Smooth muscle cell (in vitro differentiated cells): Measurements from ENCODE around the gene USF1. TPM values are rescaled to one million over a fixed set of nuclear protein-coding genes. Genes with fewer than 3 reads are reported as not detected.

Experiments used
- DNase-seq: peaks from one replicate; lab custom pipeline; 2025; ENCODE audit not compliant: unreplicated experiment; lab: John Stamatoyannopoulos, UW
- H2AFZ ChIP-seq: fragments of 200-600 bp; sonication (generic); 2 replicates; pipeline ENCODE4 v1.6.0; 2016; ENCODE audit warnings: antibody characterized with exemption, low read depth, mild to moderate bottlenecking
- H3F3A ChIP-seq: fragments of 200-600 bp; sonication (generic); 2 replicates; pipeline ENCODE4 v1.6.0; 2017; ENCODE audit warnings: antibody characterized with exemption, low read depth
- H3K27ac ChIP-seq: fragments of 200-600 bp; sonication (generic); 2 replicates; pipeline ENCODE4 v1.5.1; 2016; ENCODE audit warnings: low read depth, mild to moderate bottlenecking
- H3K27me3 ChIP-seq: fragments of 200-600 bp; sonication (generic); 2 replicates; pipeline ENCODE4 v1.6.1; 2016; ENCODE audit warnings: low read depth, mild to moderate bottlenecking
- H3K36me3 ChIP-seq: fragments of 200-600 bp; sonication (generic); 2 replicates; pipeline ENCODE4 v1.5.1; 2016; ENCODE audit warnings: low read depth
- H3K4me1 ChIP-seq: fragments of 200-600 bp; sonication (generic); 2 replicates; pipeline ENCODE4 v1.5.1; 2016; ENCODE audit warnings: low read depth
- H3K4me2 ChIP-seq: fragments of 200-600 bp; sonication (generic); 2 replicates; pipeline ENCODE4 v1.6.0; 2016; ENCODE audit warnings: mild to moderate bottlenecking
- H3K4me3 ChIP-seq: fragments of 200-600 bp; sonication (generic); 2 replicates; pipeline ENCODE4 v1.5.1; 2016; ENCODE audit warnings: mild to moderate bottlenecking
- H3K79me2 ChIP-seq: fragments of 200-600 bp; sonication (generic); 2 replicates; pipeline ENCODE4 v1.6.0; 2016; ENCODE audit warnings: low read depth, mild to moderate bottlenecking
- H3K9ac ChIP-seq: fragments of 200-600 bp; sonication (generic); 2 replicates; pipeline ENCODE4 v1.6.0; 2016; ENCODE audit warnings: low read depth
- H3K9me3 ChIP-seq: fragments of 200-600 bp; sonication (generic); replicated peaks from 2 replicates; pipeline ENCODE4 v1.5.1; 2016; ENCODE audit warnings: low read depth
- H4K20me1 ChIP-seq: fragments of 200-600 bp; sonication (generic); 2 replicates; pipeline ENCODE4 v1.6.0; 2016; ENCODE audit warnings: low read depth
- WGBS: methylation state at CpG from one replicate; pipeline ENCODE4 v1.1.7; 2016; ENCODE audit warnings: low lambda C conversion rate; 5-methylcytosine and 5-hydroxymethylcytosine counted together
- polyA plus RNA-seq: library from polyadenylated mRNA; unstranded; fragments of >200 nt; fragmentation: Nextera tagmentation; extraction: Ambion mirVana; gene quantifications from 2 replicates; pipeline ENCODE4 v1.2.1, GENCODE V29; 2016
- total RNA-seq: library from RNA; depleted of rRNA; stranded (reverse); fragments of >200 nt; gene quantifications from 2 replicates; pipeline ENCODE4 v1.2.3, GENCODE V29; 2014
- TF ChIP-seq, protein P1 (sequence below): fragments of 200-600 bp; sonication (generic); IDR thresholded peaks from 2 replicates; pipeline ENCODE4 v1.5.1; 2017; ENCODE audit warnings: borderline replicate concordance, mild to moderate bottlenecking, antibody characterized with exemption; ENCODE audit not compliant: insufficient read depth, poor library complexity, severe bottlenecking

USF1 gene
- total and polyA plus RNA-seq, 2 experiments from 2014 or later = 20.0 to 47.0 TPM

DNA sequence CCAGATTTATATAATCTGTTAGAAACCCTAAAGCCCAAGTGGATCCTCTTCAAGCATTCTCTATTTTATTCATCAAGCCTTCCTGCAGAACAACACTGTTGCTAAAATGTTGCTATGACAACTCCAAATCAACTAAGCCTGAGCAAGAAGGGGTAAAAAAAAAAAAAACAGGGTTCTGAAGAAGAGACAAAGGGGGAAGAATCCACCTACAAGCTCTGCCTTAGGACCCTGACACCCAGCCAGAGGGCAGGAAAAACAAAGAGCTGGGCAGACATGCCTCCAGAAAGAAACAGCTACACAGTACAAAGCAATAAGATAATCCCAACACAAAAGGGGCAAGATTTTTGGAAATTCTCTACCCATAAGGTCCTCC lies 1.3 kb downstream of the USF1 start:
- Histone ChIP-seq H3K27ac (peak overlapping the region; percentile 94), H3K36me3 (no peaks in the 10 kb centered on the region), H4K20me1 (peaks cover 9% of the 10 kb centered on the region), H3F3A (no peaks in the 10 kb centered on the region), H3K4me1 (peaks cover 13% of the 10 kb centered on the region), H3K79me2 (peaks cover 13% of the 10 kb centered on the region), H3K4me2 (peak overlapping the region; percentile 86), H3K27me3 (no peaks in the 10 kb centered on the region), H3K9me3 (no peaks in the 10 kb centered on the region), H2AFZ (peak overlapping the region; percentile 8), H3K4me3 (peak overlapping the region; percentile 60), H3K9ac (peak overlapping the region; percentile 83)
- no peak for DNase-seq
- TF ChIP-seq, protein P1, sequence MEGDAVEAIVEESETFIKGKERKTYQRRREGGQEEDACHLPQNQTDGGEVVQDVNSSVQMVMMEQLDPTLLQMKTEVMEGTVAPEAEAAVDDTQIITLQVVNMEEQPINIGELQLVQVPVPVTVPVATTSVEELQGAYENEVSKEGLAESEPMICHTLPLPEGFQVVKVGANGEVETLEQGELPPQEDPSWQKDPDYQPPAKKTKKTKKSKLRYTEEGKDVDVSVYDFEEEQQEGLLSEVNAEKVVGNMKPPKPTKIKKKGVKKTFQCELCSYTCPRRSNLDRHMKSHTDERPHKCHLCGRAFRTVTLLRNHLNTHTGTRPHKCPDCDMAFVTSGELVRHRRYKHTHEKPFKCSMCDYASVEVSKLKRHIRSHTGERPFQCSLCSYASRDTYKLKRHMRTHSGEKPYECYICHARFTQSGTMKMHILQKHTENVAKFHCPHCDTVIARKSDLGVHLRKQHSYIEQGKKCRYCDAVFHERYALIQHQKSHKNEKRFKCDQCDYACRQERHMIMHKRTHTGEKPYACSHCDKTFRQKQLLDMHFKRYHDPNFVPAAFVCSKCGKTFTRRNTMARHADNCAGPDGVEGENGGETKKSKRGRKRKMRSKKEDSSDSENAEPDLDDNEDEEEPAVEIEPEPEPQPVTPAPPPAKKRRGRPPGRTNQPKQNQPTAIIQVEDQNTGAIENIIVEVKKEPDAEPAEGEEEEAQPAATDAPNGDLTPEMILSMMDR = no peak

DNA sequence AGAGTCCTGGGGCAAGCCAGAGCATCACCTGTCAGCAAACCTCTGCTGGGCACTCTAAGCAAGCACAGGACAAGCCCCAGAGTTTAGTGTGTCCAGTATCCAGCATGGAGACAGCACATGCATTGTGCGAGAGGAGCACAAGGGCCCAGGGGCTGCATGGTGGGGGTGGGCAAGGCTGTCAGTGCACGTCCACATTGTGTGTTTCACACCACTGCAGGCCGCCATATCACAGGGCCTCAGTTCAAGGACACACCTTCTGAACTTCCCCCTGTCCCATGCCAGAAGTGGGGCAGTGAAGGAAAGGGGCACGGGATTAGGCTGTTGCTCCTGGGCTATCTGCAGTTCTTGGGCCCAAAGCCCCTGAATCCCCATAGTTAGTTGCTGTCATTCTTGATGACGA lies 6.2 kb downstream of the USF1 start:
- Histone ChIP-seq H3K4me2 (no peak overlapping the region), H3K9me3 (no peaks in the 10 kb centered on the region), H3K36me3 (no peaks in the 10 kb centered on the region), H3K4me1 (peaks cover 17% of the 10 kb centered on the region), H3K4me3 (no peak overlapping the region), H3K27me3 (no peaks in the 10 kb centered on the region), H3K9ac (no peak overlapping the region), H3K27ac (no peak overlapping the region), H4K20me1 (peaks cover 6% of the 10 kb centered on the region), H3K79me2 (peaks cover 9% of the 10 kb centered on the region), H2AFZ (no peak overlapping the region), H3F3A (no peaks in the 10 kb centered on the region)
- TF ChIP-seq, protein P1 = no peak
- no peak for DNase-seq
- WGBS = 81% methylated on average over 5 of the region's 5 CpGs

DNA sequence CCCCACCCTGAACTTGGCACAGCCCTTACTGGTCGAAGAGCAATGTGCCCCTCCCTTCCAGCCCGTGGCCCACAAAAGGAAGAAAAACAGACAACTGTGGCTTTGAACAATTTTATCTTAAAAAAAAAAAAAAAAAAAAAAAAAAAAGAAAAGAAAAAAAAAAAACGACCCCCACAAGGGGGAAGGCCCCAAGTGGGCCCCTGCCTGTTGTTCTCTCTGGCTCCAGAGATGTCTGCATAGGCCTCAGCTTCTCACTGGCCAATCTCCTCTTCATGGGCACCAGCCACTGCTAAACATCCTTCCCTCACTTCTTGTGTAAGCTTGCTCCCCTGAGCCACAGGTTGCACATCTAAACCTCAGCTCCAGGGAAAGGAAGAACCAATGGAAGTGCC lies 6.6 kb downstream of the USF1 start:
- no peaks in the 10 kb centered on the region for H3F3A ChIP-seq
- TF ChIP-seq, protein P1 = no peak
- no peaks in the 10 kb centered on the region for H3K27me3 ChIP-seq
- peaks cover 2% of the 10 kb centered on the region for H4K20me1 ChIP-seq
- H3K9me3 ChIP-seq = no peaks in the 10 kb centered on the region
- WGBS = 37% methylated on average over 3 of the region's 3 CpGs
- no peak for DNase-seq
- peaks cover 13% of the 10 kb centered on the region for H3K4me1 ChIP-seq
- H3K27ac ChIP-seq = no peak overlapping the region
- H3K4me2 ChIP-seq = peak overlapping the region; percentile 88
- H3K36me3 ChIP-seq = no peaks in the 10 kb centered on the region
- no peak overlapping the region for H3K9ac ChIP-seq
- H3K79me2 ChIP-seq = peaks cover 5% of the 10 kb centered on the region
- H2AFZ ChIP-seq = no peak overlapping the region
- H3K4me3 ChIP-seq = peak overlapping the region; percentile 63

DNA sequence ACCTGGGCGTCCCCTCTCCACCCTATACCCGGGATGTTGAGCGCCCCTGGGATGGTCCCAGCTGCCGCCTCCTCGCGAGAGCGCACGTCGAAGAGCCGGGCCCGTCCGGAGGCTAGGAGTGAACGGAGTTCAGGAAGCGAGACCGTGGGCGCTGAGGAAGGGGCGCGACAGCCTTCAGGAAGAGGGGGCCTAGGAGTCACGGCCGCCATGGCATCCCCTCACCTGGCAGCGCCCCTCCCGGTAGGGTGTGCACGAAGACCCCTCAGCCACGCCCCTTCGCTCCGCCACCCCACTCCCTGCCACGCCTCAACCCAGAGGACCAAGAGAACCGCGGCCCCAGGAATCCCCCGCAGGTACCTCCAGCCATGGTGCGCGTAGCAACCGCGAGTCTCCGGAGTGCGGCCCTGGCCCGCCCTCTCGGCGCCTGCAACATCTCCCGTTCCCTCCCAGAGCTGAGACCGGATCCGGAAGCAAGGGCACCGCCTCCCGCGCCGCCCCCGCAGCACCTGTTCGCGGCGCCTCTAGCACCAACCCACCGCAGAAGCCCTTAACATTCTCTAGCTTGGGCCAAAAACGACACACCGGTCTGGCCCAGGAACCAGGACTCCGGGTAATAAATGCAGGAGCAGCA lies 7.1 kb downstream of the USF1 start, which contains the start of gene TSTD1:
Gene TSTD1 (minus strand): TSS at position 442 of the 631 bp plus-strand sequence. CDS start 75 bp downstream, at position 367.
- no peaks in the 10 kb centered on the region for H3F3A ChIP-seq
- H3K9me3 ChIP-seq = no peaks in the 10 kb centered on the region
- no peaks in the 10 kb centered on the region for H3K27me3 ChIP-seq
- TF ChIP-seq, protein P1 = no peak
- H3K4me1 ChIP-seq = peaks cover 11% of the 10 kb centered on the region
- 9% methylated on average over 45 of the region's 54 CpGs for WGBS
- no peaks in the 10 kb centered on the region for H4K20me1 ChIP-seq
- peaks cover under 1% of the 10 kb centered on the region for H3K79me2 ChIP-seq
- peak within 1 kb of the TSS; percentile 62 for H2AFZ ChIP-seq
- DNase-seq = no peak
- no peak within 1 kb of the TSS for H3K27ac ChIP-seq
- no peaks in the 10 kb centered on the region for H3K36me3 ChIP-seq
- H3K4me3 ChIP-seq = peak within 1 kb of the TSS; percentile 63
- peak within 1 kb of the TSS; percentile 88 for H3K4me2 ChIP-seq
- H3K9ac ChIP-seq = no peak within 1 kb of the TSS
